ENCODE data around the gene RASA1. TPM values are rescaled to one million over a fixed set of nuclear protein-coding genes. Genes with fewer than 3 reads are reported as not detected.
"Not testable (repeated sequence)": the region's sequence is repeated elsewhere in the genome, so short reads cannot be mapped to it uniquely, and the experiment has no call there.

Gene RASA1
- total RNA-seq, 1 donor from 2014 or later: 36.2 TPM

DNA sequence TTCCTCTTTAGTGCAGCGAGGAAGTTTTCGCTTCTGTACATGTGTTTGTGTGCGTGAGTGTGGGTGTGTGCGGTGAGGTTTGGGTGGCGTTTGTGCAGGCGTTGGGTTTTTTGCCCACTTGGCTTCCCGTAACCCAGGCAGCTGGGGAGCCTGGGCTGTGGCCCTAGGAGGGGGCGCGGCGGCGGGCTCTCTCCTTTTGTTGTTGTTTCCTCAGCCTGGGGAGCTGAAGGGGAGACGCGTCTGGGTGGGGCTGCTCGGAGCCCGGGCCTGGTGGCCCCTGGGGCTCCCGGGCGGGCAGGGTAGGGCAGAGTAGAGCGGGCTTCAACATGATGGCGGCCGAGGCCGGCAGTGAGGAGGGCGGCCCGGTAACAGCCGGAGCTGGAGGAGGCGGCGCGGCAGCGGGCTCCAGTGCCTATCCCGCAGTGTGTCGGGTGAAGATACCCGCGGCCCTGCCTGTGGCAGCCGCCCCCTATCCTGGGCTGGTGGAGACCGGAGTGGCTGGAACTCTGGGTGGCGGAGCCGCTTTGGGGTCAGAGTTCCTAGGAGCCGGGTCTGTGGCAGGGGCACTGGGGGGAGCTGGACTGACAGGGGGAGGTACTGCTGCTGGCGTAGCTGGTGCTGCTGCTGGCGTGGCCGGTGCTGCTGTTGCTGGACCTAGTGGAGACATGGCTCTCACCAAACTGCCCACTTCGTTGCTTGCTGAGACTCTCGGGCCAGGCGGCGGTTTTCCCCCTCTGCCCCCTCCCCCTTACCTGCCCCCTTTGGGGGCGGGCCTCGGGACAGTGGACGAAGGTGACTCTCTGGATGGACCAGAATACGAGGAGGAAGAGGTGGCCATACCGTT lies 665 bp downstream of the RASA1 start:
- Mint-ChIP-seq H3K4me3 (peak overlapping the region; percentile 96), H3K9me3 (no peaks in the 10 kb centered on the region), H3K27me3 (ENCODE audit: low read depth) (peaks cover 9% of the 10 kb centered on the region), H3K4me1 (peaks cover 27% of the 10 kb centered on the region), H3K36me3 (ENCODE audit: low read depth) (no peaks in the 10 kb centered on the region), H3K27ac (ENCODE audit: unreplicated experiment) (peak overlapping the region; percentile 94)
- TF ChIP-seq, protein P1, sequence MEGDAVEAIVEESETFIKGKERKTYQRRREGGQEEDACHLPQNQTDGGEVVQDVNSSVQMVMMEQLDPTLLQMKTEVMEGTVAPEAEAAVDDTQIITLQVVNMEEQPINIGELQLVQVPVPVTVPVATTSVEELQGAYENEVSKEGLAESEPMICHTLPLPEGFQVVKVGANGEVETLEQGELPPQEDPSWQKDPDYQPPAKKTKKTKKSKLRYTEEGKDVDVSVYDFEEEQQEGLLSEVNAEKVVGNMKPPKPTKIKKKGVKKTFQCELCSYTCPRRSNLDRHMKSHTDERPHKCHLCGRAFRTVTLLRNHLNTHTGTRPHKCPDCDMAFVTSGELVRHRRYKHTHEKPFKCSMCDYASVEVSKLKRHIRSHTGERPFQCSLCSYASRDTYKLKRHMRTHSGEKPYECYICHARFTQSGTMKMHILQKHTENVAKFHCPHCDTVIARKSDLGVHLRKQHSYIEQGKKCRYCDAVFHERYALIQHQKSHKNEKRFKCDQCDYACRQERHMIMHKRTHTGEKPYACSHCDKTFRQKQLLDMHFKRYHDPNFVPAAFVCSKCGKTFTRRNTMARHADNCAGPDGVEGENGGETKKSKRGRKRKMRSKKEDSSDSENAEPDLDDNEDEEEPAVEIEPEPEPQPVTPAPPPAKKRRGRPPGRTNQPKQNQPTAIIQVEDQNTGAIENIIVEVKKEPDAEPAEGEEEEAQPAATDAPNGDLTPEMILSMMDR (conservative IDR thresholded peaks at IDR 0.05): no peak
- DNase-seq (ENCODE audit: low read depth, low spot score): peak; percentile 49

DNA sequence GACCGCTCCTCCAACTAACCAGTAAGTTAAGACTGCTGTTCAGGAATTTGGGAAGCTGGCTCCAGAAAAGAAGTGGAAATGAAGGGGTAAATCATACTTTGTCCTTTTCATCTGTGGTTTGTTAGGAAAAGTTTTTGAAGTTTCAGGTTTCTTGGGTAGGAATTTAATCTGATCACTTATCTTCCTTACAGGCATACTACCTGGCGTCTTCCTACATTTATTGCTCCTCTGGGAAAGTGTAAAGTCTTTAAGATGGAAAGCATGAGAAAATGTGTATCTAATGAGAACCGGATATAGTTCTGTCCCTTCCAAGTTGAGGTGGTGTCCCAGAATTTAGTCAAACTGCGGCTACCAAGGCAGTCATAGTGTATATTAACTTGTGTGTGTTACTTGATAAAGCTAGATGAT lies 1.3 kb downstream of the RASA1 start:
- Mint-ChIP-seq H3K27ac (ENCODE audit: unreplicated experiment) (peak overlapping the region; percentile 29), H3K27me3 (ENCODE audit: low read depth) (peaks cover 5% of the 10 kb centered on the region), H3K4me1 (peaks cover 27% of the 10 kb centered on the region), H3K4me3 (peak overlapping the region; percentile 96), H3K9me3 (no peaks in the 10 kb centered on the region), H3K36me3 (ENCODE audit: low read depth) (no peaks in the 10 kb centered on the region)
- TF ChIP-seq, protein P1 (conservative IDR thresholded peaks at IDR 0.05): no peak
- no peak for DNase-seq (ENCODE audit: low read depth, low spot score)

DNA sequence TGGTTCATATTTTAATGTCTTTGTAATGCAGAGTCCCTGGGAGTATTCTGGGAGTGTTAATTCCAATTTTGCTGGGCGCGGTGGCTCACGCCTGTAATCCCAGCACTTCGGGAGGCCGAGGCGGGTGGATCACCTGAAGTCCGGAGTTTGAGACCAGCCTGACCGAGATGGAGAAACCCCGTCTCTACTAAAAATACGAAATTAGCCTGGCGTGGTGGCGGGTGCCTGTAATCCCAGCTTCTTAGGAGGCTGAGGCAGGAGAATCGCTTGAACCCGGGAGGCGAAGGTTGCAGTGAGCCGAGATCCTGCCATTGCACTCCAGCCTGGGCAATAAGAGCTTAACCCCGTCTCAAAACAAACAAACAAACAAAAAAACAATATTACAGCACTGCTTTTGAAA lies 3.2 kb downstream of the RASA1 start:
- not testable (repeated sequence) for H3K27ac Mint-ChIP-seq (ENCODE audit: unreplicated experiment); H3K27me3 Mint-ChIP-seq (ENCODE audit: low read depth); DNase-seq (ENCODE audit: low read depth, low spot score); H3K9me3 Mint-ChIP-seq; H3K36me3 Mint-ChIP-seq (ENCODE audit: low read depth)
- peak overlapping the region; percentile 74 for H3K4me3 Mint-ChIP-seq
- peaks cover 27% of the 10 kb centered on the region for H3K4me1 Mint-ChIP-seq

DNA sequence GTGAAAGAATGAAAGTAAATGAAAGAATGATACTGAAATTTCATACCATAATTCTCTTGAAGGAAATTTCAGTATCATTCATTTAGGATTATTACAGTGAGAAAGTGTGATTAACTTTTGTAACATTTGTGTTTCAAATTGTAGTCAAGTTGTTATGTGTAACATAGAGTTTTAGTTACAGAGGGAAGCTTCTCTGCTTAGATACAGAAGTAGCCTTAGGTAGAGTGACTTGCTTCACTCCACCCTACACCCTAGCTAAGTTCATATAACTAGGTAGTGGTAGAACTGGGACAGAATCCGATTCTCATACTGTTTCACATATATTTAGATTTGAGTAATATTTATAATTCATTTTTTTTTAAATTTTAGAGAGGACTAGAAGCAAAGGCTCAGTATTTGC lies 9.0 kb downstream of the RASA1 start:
- TF ChIP-seq, protein P1 (conservative IDR thresholded peaks at IDR 0.05): no peak
- Mint-ChIP-seq H3K27me3 (ENCODE audit: low read depth) (no peaks in the 10 kb centered on the region), H3K4me3 (no peak overlapping the region), H3K4me1 (peaks cover 17% of the 10 kb centered on the region), H3K9me3 (no peaks in the 10 kb centered on the region), H3K27ac (ENCODE audit: unreplicated experiment) (no peak overlapping the region), H3K36me3 (ENCODE audit: low read depth) (peaks cover 12% of the 10 kb centered on the region)
- DNase-seq (ENCODE audit: low read depth, low spot score): no peak

DNA sequence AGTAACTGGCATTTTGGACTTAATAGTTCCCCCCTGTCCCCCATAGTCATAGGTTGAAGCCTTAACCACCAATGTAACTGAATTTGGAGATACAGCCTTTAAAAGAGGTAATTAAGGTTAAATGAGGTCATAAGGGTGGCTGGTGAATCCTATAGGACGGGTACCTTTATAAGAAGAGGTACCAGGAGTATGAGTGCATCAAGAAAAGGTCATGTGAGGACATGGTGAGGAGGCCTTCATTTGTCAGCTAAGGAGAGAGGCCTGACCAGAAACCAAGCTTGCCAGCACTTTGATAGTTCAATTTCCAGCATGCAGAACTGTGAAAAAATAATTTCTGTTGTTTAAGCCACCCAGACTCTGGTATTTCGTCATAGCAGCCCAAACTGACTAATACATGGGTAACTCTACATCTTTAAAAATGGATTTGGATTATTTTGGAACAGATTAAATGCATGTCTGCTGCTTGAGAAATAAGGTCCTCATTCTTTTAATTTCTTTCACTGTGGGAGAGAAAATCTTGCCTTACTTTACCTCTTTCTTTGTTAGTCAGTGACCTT lies 9.7 kb downstream of the RASA1 start:
- no peak overlapping the region for H3K4me3 Mint-ChIP-seq

More for the DNA sequence above, 9.7 kb downstream of the RASA1 start:
- Mint-ChIP-seq H3K27me3 (ENCODE audit: low read depth) (no peaks in the 10 kb centered on the region), H3K4me1 (peaks cover 23% of the 10 kb centered on the region), H3K27ac (ENCODE audit: unreplicated experiment) (no peak overlapping the region), H3K9me3 (no peaks in the 10 kb centered on the region), H3K36me3 (ENCODE audit: low read depth) (peaks cover 18% of the 10 kb centered on the region)
- TF ChIP-seq, protein P1 (conservative IDR thresholded peaks at IDR 0.05): no peak
- no peak for DNase-seq (ENCODE audit: low read depth, low spot score)

Measured in neural crest cell (in vitro differentiated cells).